ENCODE measurements around the gene XPO6.

XPO6 gene

GRCh38 chr16:28183484-28183883, 28.3 kb downstream of the XPO6 start:
- Histone ChIP-seq H3K36me3 (ENCODE audit: insufficient read depth, low read length) (peaks cover 6% of the 10 kb centered on the region), H3K27me3 (ENCODE audit: insufficient read depth, low read length) (no peaks in the 10 kb centered on the region)

DNA sequence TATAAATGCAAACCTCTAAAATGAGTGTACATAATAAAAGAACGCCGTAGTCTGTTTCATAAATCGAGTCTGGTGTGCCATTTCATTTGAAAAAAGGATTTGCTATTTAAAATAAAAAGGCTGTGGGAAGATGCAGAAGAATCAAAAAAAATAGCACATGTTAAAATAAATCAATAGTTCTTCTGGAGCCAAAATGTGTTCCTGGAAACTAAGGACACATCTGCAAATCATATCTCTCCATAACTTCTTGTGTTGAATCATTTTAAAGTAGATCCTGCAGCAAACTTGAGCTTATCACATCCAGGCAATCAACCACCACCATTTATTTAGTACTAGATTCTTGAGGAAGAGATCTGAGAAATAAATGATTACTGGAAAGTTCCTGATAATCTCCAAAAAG, 29.0 kb downstream of the XPO6 start:
- 93% methylated on average over 3 of the region's 3 CpGs for WGBS
- peaks cover 20% of the 10 kb centered on the region for H3K4me1 ChIP-seq (ENCODE audit: insufficient read depth, low read length)
- H3K9me3 ChIP-seq (ENCODE audit: insufficient read depth, low read depth, low read length): no peaks in the 10 kb centered on the region
- no peaks in the 10 kb centered on the region for H3K27me3 ChIP-seq (ENCODE audit: insufficient read depth, low read length)
- H3K4me3 ChIP-seq (ENCODE audit: low read length): no peak overlapping the region
- no peak overlapping the region for H3K9ac ChIP-seq (ENCODE audit: low read depth, low read length)
- H3K27ac ChIP-seq (ENCODE audit: low read depth, low read length): no peak overlapping the region
- peaks cover 11% of the 10 kb centered on the region for H3K36me3 ChIP-seq (ENCODE audit: insufficient read depth, low read length)

More at GRCh38 chr16:28183484-28183883, 28.3 kb downstream of the XPO6 start:
- no peaks in the 10 kb centered on the region for H3K9me3 ChIP-seq (ENCODE audit: insufficient read depth, low read depth, low read length)
- WGBS: 100% methylated on average over 2 of the region's 3 CpGs
- H3K27ac ChIP-seq (ENCODE audit: low read depth, low read length): no peak overlapping the region
- H3K4me1 ChIP-seq (ENCODE audit: insufficient read depth, low read length): peaks cover 20% of the 10 kb centered on the region
- H3K9ac ChIP-seq (ENCODE audit: low read depth, low read length): no peak overlapping the region
- H3K4me3 ChIP-seq (ENCODE audit: low read length): no peak overlapping the region

GRCh38 chr16:28182183-28182582, 29.6 kb downstream of the XPO6 start:
- Histone ChIP-seq H3K36me3 (ENCODE audit: insufficient read depth, low read length) (peaks cover 17% of the 10 kb centered on the region), H3K27me3 (ENCODE audit: insufficient read depth, low read length) (no peaks in the 10 kb centered on the region), H3K4me3 (ENCODE audit: low read length) (no peak overlapping the region), H3K27ac (ENCODE audit: low read depth, low read length) (no peak overlapping the region), H3K9ac (ENCODE audit: low read depth, low read length) (no peak overlapping the region), H3K9me3 (ENCODE audit: insufficient read depth, low read depth, low read length) (no peaks in the 10 kb centered on the region), H3K4me1 (ENCODE audit: insufficient read depth, low read length) (peaks cover 20% of the 10 kb centered on the region)
- 93% methylated on average over 7 of the region's 7 CpGs for WGBS

DNA sequence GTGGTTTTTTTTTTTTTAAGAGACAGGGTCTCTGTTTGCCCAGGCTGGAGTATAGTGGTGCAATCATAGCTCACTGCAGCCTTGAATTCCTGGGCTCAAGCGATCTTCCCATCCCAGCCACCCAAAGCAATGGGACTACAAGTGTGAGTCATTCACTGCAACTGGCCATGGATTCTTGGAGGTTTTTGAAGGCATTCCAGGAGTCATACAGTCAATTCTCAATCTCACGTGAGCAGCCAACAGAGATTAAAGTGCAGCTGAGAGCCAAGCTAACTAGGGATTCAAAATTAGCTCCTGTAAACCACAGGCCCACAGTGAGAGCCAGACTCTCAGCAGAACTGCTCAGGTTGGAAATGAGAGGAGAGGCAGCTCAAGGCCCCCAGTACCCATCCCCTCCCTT, 30.2 kb downstream of the XPO6 start:
- H3K27me3 ChIP-seq (ENCODE audit: insufficient read depth, low read length): no peaks in the 10 kb centered on the region
- H3K9me3 ChIP-seq (ENCODE audit: insufficient read depth, low read depth, low read length): no peaks in the 10 kb centered on the region
- peaks cover 20% of the 10 kb centered on the region for H3K4me1 ChIP-seq (ENCODE audit: insufficient read depth, low read length)
- H3K9ac ChIP-seq (ENCODE audit: low read depth, low read length): no peak overlapping the region
- no peak overlapping the region for H3K4me3 ChIP-seq (ENCODE audit: low read length)
- WGBS: 74% methylated on average over 2 of the region's 2 CpGs
- H3K36me3 ChIP-seq (ENCODE audit: insufficient read depth, low read length): peaks cover 24% of the 10 kb centered on the region
- H3K27ac ChIP-seq (ENCODE audit: low read depth, low read length): no peak overlapping the region; the same call in 1 of the 2 replicates

- Histone ChIP-seq H3K36me3 (ENCODE audit: insufficient read depth, low read length) (peaks cover 29% of the 10 kb centered on the region), H3K9me3 (ENCODE audit: insufficient read depth, low read depth, low read length) (no peaks in the 10 kb centered on the region), H3K27me3 (ENCODE audit: insufficient read depth, low read length) (no peaks in the 10 kb centered on the region), H3K4me1 (ENCODE audit: insufficient read depth, low read length) (peaks cover 20% of the 10 kb centered on the region), H3K9ac (ENCODE audit: low read depth, low read length) (no peak overlapping the region), H3K4me3 (ENCODE audit: low read length) (no peak overlapping the region), H3K27ac (ENCODE audit: low read depth, low read length) (no peak overlapping the region)
- WGBS: 94% methylated on average over 9 of the region's 9 CpGs
Measured at GRCh38 chr16:28180655-28181460, 30.9 kb downstream of the XPO6 start.

- H3K27ac ChIP-seq (ENCODE audit: low read depth, low read length): no peak overlapping the region
- H3K9me3 ChIP-seq (ENCODE audit: insufficient read depth, low read depth, low read length): no peaks in the 10 kb centered on the region
- H3K9ac ChIP-seq (ENCODE audit: low read depth, low read length): no peak overlapping the region
- H3K4me1 ChIP-seq (ENCODE audit: insufficient read depth, low read length): peaks cover 20% of the 10 kb centered on the region
- no peaks in the 10 kb centered on the region for H3K27me3 ChIP-seq (ENCODE audit: insufficient read depth, low read length)
- no peak overlapping the region for H3K4me3 ChIP-seq (ENCODE audit: low read length)
- H3K36me3 ChIP-seq (ENCODE audit: insufficient read depth, low read length): peaks cover 44% of the 10 kb centered on the region
- WGBS: 80% methylated on average over 1 of the region's 1 CpG
Measured at GRCh38 chr16:28179354-28179753, 32.4 kb downstream of the XPO6 start.

GRCh38 chr16:28175715-28176114, 36.0 kb downstream of the XPO6 start:
- H3K36me3 ChIP-seq (ENCODE audit: insufficient read depth, low read length): peaks cover 70% of the 10 kb centered on the region
- peaks cover under 1% of the 10 kb centered on the region; the same call in 1 of the 2 replicates for H3K4me1 ChIP-seq (ENCODE audit: insufficient read depth, low read length)
- H3K9ac ChIP-seq (ENCODE audit: low read depth, low read length): no peak overlapping the region
- H3K27ac ChIP-seq (ENCODE audit: low read depth, low read length): no peak overlapping the region
- no peak overlapping the region for H3K4me3 ChIP-seq (ENCODE audit: low read length)
- WGBS: 94% methylated on average over 5 of the region's 5 CpGs
- no peaks in the 10 kb centered on the region for H3K27me3 ChIP-seq (ENCODE audit: insufficient read depth, low read length)
- no peaks in the 10 kb centered on the region for H3K9me3 ChIP-seq (ENCODE audit: insufficient read depth, low read depth, low read length)

- Histone ChIP-seq H3K36me3 (ENCODE audit: insufficient read depth, low read length) (peaks cover 89% of the 10 kb centered on the region), H3K4me3 (ENCODE audit: low read length) (no peak overlapping the region), H3K4me1 (ENCODE audit: insufficient read depth, low read length) (no peaks in the 10 kb centered on the region), H3K9me3 (ENCODE audit: insufficient read depth, low read depth, low read length) (no peaks in the 10 kb centered on the region), H3K27ac (ENCODE audit: low read depth, low read length) (no peak overlapping the region), H3K27me3 (ENCODE audit: insufficient read depth, low read length) (no peaks in the 10 kb centered on the region), H3K9ac (ENCODE audit: low read depth, low read length) (no peak overlapping the region)
- 86% methylated on average over 9 of the region's 9 CpGs for WGBS
Measured at GRCh38 chr16:28172336-28172735, 39.4 kb downstream of the XPO6 start.

DNA sequence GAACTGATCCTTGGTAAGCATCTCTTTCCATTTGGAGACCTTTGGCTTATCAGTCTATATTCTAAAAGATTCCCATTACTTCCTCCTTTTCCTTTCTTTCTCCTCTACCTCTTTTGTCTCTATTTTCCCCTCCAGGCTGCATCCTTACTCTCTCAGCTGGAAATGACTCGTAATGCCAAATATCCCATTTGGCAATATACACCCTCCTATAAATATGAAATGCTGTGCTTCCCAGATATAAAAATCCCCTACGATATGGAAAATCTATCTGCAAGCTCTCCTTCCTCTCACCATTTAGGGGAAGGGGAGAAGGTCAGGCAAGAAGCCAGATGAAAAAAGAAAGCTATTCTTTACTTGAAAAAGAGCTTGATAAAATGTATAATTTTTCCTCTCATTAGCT, 39.9 kb downstream of the XPO6 start:
- H3K36me3 ChIP-seq (ENCODE audit: insufficient read depth, low read length): peaks cover 89% of the 10 kb centered on the region

DNA sequence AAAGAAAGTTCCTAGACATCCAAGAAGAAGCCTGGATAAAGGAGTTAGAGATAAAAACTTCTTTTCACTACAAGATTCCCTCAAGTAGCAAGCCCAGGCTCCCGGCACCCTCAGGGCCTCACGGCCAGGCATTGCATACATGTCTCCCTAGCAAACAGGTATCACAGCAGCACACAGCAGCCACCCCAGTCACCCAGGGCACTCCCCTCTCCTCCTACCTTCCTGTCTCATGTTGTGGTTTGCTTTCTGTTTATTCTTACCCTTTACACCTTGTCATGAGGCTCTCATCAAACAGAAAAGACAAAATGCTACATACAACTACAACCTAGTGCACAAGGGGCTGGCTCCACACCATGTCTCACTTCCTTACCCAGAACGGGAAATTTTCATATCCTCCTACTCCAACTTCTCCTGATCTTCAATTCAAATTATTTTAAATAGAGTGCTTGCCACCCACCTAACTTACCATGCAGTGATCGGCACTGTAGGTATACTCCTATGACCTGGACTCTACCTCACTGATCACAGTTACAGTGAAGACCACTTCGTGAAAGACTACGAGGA, 42.7 kb downstream of the XPO6 start:
- H3K36me3 ChIP-seq (ENCODE audit: insufficient read depth, low read length): peaks cover 90% of the 10 kb centered on the region
- no peak overlapping the region for H3K9ac ChIP-seq (ENCODE audit: low read depth, low read length)
- H3K27me3 ChIP-seq (ENCODE audit: insufficient read depth, low read length): no peaks in the 10 kb centered on the region
- 92% methylated on average over 6 of the region's 6 CpGs for WGBS
- no peak overlapping the region for H3K27ac ChIP-seq (ENCODE audit: low read depth, low read length)
- H3K4me1 ChIP-seq (ENCODE audit: insufficient read depth, low read length): no peaks in the 10 kb centered on the region
- no peak overlapping the region for H3K4me3 ChIP-seq (ENCODE audit: low read length)
- H3K9me3 ChIP-seq (ENCODE audit: insufficient read depth, low read depth, low read length): no peaks in the 10 kb centered on the region

More for the DNA sequence above, 39.9 kb downstream of the XPO6 start:
- H3K27ac ChIP-seq (ENCODE audit: low read depth, low read length): no peak overlapping the region
- no peak overlapping the region for H3K4me3 ChIP-seq (ENCODE audit: low read length)
- WGBS: 96% methylated on average over 1 of the region's 2 CpGs
- no peaks in the 10 kb centered on the region for H3K4me1 ChIP-seq (ENCODE audit: insufficient read depth, low read length)
- H3K9ac ChIP-seq (ENCODE audit: low read depth, low read length): no peak overlapping the region
- no peaks in the 10 kb centered on the region for H3K9me3 ChIP-seq (ENCODE audit: insufficient read depth, low read depth, low read length)
- no peaks in the 10 kb centered on the region for H3K27me3 ChIP-seq (ENCODE audit: insufficient read depth, low read length)

DNA sequence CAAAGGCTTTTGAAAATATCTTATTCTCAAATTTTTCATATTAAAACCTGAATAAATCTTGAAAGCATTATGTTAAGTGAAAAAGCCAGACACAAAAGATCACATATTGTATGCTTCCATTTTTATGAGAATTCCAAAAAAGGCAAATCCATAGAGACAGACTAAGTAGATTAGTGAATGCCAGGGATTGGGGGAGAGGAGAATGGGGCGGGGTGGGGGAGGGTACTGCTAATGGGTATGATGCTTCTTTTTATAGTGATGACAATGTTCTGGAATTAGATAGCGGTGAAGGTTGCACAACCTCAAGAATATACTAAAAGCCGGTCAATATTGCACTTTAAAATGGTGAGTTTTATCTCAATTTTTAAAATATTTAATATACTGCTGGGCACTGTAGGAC, 44.0 kb downstream of the XPO6 start:
- H3K27ac ChIP-seq (ENCODE audit: low read depth, low read length): no peak overlapping the region
- no peaks in the 10 kb centered on the region for H3K27me3 ChIP-seq (ENCODE audit: insufficient read depth, low read length)
- peaks cover 90% of the 10 kb centered on the region for H3K36me3 ChIP-seq (ENCODE audit: insufficient read depth, low read length)
- H3K9ac ChIP-seq (ENCODE audit: low read depth, low read length): no peak overlapping the region
- H3K9me3 ChIP-seq (ENCODE audit: insufficient read depth, low read depth, low read length): no peaks in the 10 kb centered on the region
- H3K4me1 ChIP-seq (ENCODE audit: insufficient read depth, low read length): no peaks in the 10 kb centered on the region
- H3K4me3 ChIP-seq (ENCODE audit: low read length): no peak overlapping the region
- WGBS: 100% methylated on average over 2 of the region's 3 CpGs
